GM21737 (cell line): ENCODE data around the gene MAP1B.

ENCODE experiments used
- ATAC-seq: cut with Tn5 transposase; IDR thresholded peaks from one replicate; pipeline ENCODE4 v1.9.1; 2021; ENCODE audit warnings: mild to moderate bottlenecking, moderate library complexity; ENCODE audit not compliant: unreplicated experiment

The MAP1B gene

GRCh38 chr5:72245546-72245945, 138.3 kb downstream of the MAP1B start:
- no peak for ATAC-seq

- no peak for ATAC-seq
Observed at GRCh38 chr5:72245951-72246532, 138.8 kb downstream of the MAP1B start.

- ATAC-seq, result no peak
Observed at GRCh38 chr5:72246954-72247442, 139.7 kb downstream of the MAP1B start.

- ATAC-seq, result no peak
Observed at GRCh38 chr5:72248410-72248981, 141.2 kb downstream of the MAP1B start.

GRCh38 chr5:72251386-72251785, 144.1 kb downstream of the MAP1B start:
- ATAC-seq, result no peak

- no peak for ATAC-seq
Observed at GRCh38 chr5:72252008-72252407, 144.7 kb downstream of the MAP1B start.

GRCh38 chr5:72252574-72253155, 145.4 kb downstream of the MAP1B start:
- no peak for ATAC-seq

GRCh38 chr5:72255237-72255636, 148.0 kb downstream of the MAP1B start:
- no peak for ATAC-seq

- no peak for ATAC-seq
Observed at GRCh38 chr5:72255670-72256069, 148.4 kb downstream of the MAP1B start.

- no peak for ATAC-seq
Observed at GRCh38 chr5:72256536-72256935, 149.3 kb downstream of the MAP1B start.
